Osteoblast (primary cell): ENCODE data around the gene BCL2L2. TPM values are rescaled to one million over a fixed set of nuclear protein-coding genes. Genes with fewer than 3 reads are reported as not detected.
"Not testable (repeated sequence)": the region's sequence is repeated elsewhere in the genome, so short reads cannot be mapped to it uniquely, and the experiment has no call there.

ENCODE experiments used
- DNase-seq: peaks from one replicate; pipeline ENCODE4 v3.0.0; 2011; ENCODE audit warnings: low spot score, mixed read lengths; ENCODE audit not compliant: insufficient read length; ENCODE audit errors: missing footprints
- H2AFZ ChIP-seq: 2 replicates; pipeline ENCODE4 v1.6.0; 2011; ENCODE audit warnings: mild to moderate bottlenecking, low read length
- H3K27ac ChIP-seq: 2 replicates; pipeline ENCODE4 v1.5.1; 2011; ENCODE audit warnings: mild to moderate bottlenecking, low read depth, low read length, moderate library complexity
- H3K27me3 ChIP-seq: 2 replicates; pipeline ENCODE4 v1.6.0; 2012; ENCODE audit warnings: mild to moderate bottlenecking, control low read depth, inconsistent platforms, low read length, moderate library complexity; ENCODE audit not compliant: insufficient read depth
- H3K36me3 ChIP-seq: 2 replicates; pipeline ENCODE4 v1.5.1; 2011; ENCODE audit warnings: mild to moderate bottlenecking, low read length, control low read depth, moderate library complexity; ENCODE audit not compliant: insufficient read depth
- H3K4me1 ChIP-seq: 2 replicates; pipeline ENCODE4 v1.5.1; 2011; ENCODE audit warnings: mild to moderate bottlenecking, low read length, control low read depth, moderate library complexity; ENCODE audit not compliant: insufficient read depth
- H3K4me2 ChIP-seq: 2 replicates; pipeline ENCODE4 v1.6.0; 2011; ENCODE audit warnings: mild to moderate bottlenecking, low read length; ENCODE audit not compliant: insufficient read depth
- H3K4me3 ChIP-seq: fragments of 200-600 bp; sonication (generic); 3 replicates; pipeline ENCODE4 v1.5.1; 2012; ENCODE audit warnings: mild to moderate bottlenecking, low read length, inconsistent platforms; ENCODE audit not compliant: insufficient read depth
- H3K79me2 ChIP-seq: 2 replicates; pipeline ENCODE4 v1.6.0; 2012; ENCODE audit warnings: mild to moderate bottlenecking, low read length, control low read depth, inconsistent platforms; ENCODE audit not compliant: insufficient read depth
- H3K9me3 ChIP-seq: 2 replicates; pipeline ENCODE4 v1.5.1; 2011; ENCODE audit warnings: low read depth, low read length, control low read depth
- H4K20me1 ChIP-seq: 2 replicates; pipeline ENCODE4 v1.6.0; 2012; ENCODE audit warnings: mild to moderate bottlenecking, low read length, control low read depth; ENCODE audit not compliant: insufficient read depth
- total RNA-seq: library from RNA; depleted of rRNA; stranded (reverse); fragments of >200 nt; gene quantifications from 2 replicates; pipeline ENCODE4 v1.2.3, GENCODE V29; 2012
- TF ChIP-seq, protein P1 (sequence below): IDR thresholded peaks from 2 replicates; pipeline ENCODE4 v1.5.1; 2011; ENCODE audit warnings: mild to moderate bottlenecking, low read depth, low read length, moderate library complexity; ENCODE audit errors: extremely low read depth

Gene BCL2L2
- total RNA-seq, 1 donor: 19.5 TPM

DNA sequence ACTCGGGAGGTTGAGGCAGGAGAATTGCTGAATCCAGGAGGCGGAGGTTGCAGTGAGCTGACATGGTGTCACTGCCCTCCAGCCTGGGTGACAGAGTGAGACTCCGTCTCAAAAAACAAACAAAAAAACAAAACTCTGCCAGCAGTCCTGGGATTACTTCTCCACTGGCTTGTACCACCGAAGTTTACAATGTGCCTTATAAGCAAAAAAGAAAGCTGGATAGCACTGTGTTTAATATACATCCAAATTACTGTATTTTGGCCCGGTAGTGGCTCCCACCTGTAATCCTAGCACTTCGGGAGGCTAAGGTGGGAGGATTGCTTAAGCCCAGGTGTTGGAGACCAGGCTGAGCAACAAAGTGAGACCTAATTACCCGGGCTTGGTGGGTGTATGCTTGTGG, 37.4 kb upstream of the BCL2L2 start:
- H4K20me1 ChIP-seq: no peaks in the 10 kb centered on the region
- H3K27me3 ChIP-seq: peaks cover 5% of the 10 kb centered on the region
- no peak overlapping the region for H3K4me3 ChIP-seq
- no peak overlapping the region for H3K4me2 ChIP-seq
- no peaks in the 10 kb centered on the region for H3K9me3 ChIP-seq
- H3K27ac ChIP-seq: no peak overlapping the region
- no peaks in the 10 kb centered on the region for H3K36me3 ChIP-seq
- H2AFZ ChIP-seq: no peak overlapping the region
- no peaks in the 10 kb centered on the region for H3K79me2 ChIP-seq
- TF ChIP-seq, protein P1, sequence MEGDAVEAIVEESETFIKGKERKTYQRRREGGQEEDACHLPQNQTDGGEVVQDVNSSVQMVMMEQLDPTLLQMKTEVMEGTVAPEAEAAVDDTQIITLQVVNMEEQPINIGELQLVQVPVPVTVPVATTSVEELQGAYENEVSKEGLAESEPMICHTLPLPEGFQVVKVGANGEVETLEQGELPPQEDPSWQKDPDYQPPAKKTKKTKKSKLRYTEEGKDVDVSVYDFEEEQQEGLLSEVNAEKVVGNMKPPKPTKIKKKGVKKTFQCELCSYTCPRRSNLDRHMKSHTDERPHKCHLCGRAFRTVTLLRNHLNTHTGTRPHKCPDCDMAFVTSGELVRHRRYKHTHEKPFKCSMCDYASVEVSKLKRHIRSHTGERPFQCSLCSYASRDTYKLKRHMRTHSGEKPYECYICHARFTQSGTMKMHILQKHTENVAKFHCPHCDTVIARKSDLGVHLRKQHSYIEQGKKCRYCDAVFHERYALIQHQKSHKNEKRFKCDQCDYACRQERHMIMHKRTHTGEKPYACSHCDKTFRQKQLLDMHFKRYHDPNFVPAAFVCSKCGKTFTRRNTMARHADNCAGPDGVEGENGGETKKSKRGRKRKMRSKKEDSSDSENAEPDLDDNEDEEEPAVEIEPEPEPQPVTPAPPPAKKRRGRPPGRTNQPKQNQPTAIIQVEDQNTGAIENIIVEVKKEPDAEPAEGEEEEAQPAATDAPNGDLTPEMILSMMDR: no peak
- no peaks in the 10 kb centered on the region for H3K4me1 ChIP-seq
- DNase-seq: no peak

DNA sequence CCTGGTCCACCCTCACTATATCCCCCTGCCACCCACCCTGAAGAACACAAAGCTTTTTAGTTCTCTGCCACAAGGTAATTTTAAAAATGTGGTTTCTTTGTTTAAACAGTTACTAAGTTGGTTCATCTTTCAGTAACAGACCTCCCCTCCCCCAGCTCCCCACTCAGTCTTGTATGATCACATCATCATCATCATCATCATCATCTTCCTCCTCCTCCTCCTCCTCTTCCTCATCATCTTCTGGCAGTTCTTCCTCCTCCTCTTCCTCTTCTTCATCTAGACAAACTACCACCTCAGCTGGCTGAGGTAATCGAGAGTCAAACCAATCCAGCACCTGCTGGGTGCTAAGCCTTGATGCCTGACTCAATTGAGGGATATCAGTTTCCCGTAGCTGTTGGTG, 31.2 kb upstream of the BCL2L2 start:
- Histone ChIP-seq H2AFZ (no peak overlapping the region), H3K4me3 (no peak overlapping the region), H3K79me2 (no peaks in the 10 kb centered on the region), H3K27me3 (no peaks in the 10 kb centered on the region), H3K4me1 (no peaks in the 10 kb centered on the region), H3K9me3 (no peaks in the 10 kb centered on the region), H3K27ac (no peak overlapping the region), H3K36me3 (no peaks in the 10 kb centered on the region), H3K4me2 (no peak overlapping the region), H4K20me1 (no peaks in the 10 kb centered on the region)
- TF ChIP-seq, protein P1: no peak
- no peak for DNase-seq

DNA sequence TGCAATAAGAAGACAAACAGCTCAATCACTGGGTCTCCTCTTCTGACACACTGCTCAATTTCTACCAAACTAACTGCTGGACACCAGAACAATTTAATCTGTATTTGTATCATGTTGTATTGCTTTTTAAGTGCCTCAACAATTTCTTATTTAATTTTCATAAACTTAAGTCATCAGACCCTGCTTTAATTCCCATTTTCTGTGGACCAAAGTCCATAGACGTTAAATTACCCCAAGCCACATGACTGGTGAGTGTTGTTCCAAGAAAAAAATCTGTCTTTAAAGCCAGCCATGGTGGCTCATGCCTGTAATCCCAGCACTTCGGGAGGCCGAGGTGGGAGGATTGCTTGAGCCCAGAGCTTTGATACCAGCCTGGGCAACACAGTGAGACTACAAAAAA, 29.4 kb upstream of the BCL2L2 start:
- no peak overlapping the region for H3K4me2 ChIP-seq
- H3K4me1 ChIP-seq: no peaks in the 10 kb centered on the region
- H3K79me2 ChIP-seq: no peaks in the 10 kb centered on the region
- H2AFZ ChIP-seq: no peak overlapping the region
- H3K4me3 ChIP-seq: no peak overlapping the region
- no peak for DNase-seq
- no peaks in the 10 kb centered on the region for H3K9me3 ChIP-seq
- no peaks in the 10 kb centered on the region for H4K20me1 ChIP-seq
- TF ChIP-seq, protein P1: no peak
- no peaks in the 10 kb centered on the region for H3K27me3 ChIP-seq
- H3K36me3 ChIP-seq: no peaks in the 10 kb centered on the region
- H3K27ac ChIP-seq: no peak overlapping the region

DNA sequence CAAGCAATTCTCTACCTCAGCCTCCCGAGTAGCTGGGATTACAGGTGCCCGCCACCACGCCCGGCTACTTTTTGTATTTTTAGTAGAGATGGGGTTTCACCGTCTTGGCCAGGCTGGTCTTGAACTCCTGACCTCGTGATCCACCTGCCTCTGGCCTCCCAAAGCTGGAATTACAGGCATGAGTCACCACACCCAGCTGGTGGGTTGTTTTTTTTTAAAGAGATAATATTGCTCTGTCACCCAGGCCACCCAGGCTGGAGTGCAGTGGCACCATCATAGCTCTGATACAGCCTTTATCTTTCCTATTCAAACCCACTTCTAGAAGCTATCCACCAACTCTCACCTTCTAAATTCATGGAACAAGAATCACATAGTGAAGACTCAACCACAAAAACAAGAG, 28.7 kb upstream of the BCL2L2 start:
- H3K36me3 ChIP-seq, H3K27me3 ChIP-seq, H3K79me2 ChIP-seq, H2AFZ ChIP-seq, H3K4me3 ChIP-seq, H3K27ac ChIP-seq, H3K9me3 ChIP-seq, DNase-seq, H3K4me2 ChIP-seq, H4K20me1 ChIP-seq, H3K4me1 ChIP-seq: not testable (repeated sequence)

DNA sequence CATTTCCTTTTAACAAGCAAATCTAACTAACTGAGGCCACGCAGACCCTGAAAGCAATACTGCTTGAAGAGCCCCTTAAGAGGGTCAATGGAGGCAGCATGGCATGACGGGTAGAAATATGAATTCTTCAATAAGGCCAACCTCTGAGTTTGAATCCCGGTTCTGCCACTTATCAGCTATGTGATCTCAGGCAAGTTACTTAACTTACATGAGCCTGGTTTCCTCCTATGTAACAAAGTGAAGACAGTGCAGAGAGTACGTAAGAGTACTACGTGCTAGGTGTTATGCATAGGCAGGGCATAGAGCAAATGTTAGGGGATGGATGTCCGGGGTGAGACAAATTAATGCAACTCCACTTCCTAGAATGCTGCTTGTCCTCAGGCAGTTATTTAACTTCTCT, 25.4 kb upstream of the BCL2L2 start:
- H3K79me2 ChIP-seq: peaks cover 19% of the 10 kb centered on the region
- H3K4me2 ChIP-seq: no peak overlapping the region
- peaks cover 2% of the 10 kb centered on the region for H4K20me1 ChIP-seq
- no peak for DNase-seq
- no peaks in the 10 kb centered on the region for H3K36me3 ChIP-seq
- no peaks in the 10 kb centered on the region for H3K27me3 ChIP-seq
- H3K9me3 ChIP-seq: no peaks in the 10 kb centered on the region
- H3K27ac ChIP-seq: no peak overlapping the region
- no peak overlapping the region for H3K4me3 ChIP-seq
- TF ChIP-seq, protein P1: no peak
- H2AFZ ChIP-seq: no peak overlapping the region
- H3K4me1 ChIP-seq: peaks cover 7% of the 10 kb centered on the region
